ENCODE data around the gene TNFRSF12A.

Gene TNFRSF12A

GRCh38 chr16:3029491-3030221, 9.5 kb downstream of the TNFRSF12A start:
- TF ChIP-seq CTCF (IDR thresholded peaks at IDR 0.05; ENCODE audit: poor library complexity, severe bottlenecking): no peak
- H3K4me1 ChIP-seq (ENCODE audit: insufficient read depth, poor library complexity, severe bottlenecking): peaks cover 3% of the 10 kb centered on the region
- DNase-seq (ENCODE audit: low spot score): no peak

GRCh38 chr16:3030222-3031212, 10.3 kb downstream of the TNFRSF12A start:
- TF ChIP-seq CTCF (IDR thresholded peaks at IDR 0.05; ENCODE audit: poor library complexity, severe bottlenecking): no peak
- H3K9me3 ChIP-seq (ENCODE audit: severe bottlenecking): no peaks in the 10 kb centered on the region
- ATAC-seq (ENCODE audit: low read depth): no peak

More at GRCh38 chr16:3029491-3030221, 9.5 kb downstream of the TNFRSF12A start:
- Histone ChIP-seq H3K4me3 (ENCODE audit: severe bottlenecking) (no peak overlapping the region), H3K27ac (ENCODE audit: poor library complexity, severe bottlenecking) (no peak overlapping the region), H3K36me3 (ENCODE audit: low read depth) (peaks cover 17% of the 10 kb centered on the region), H3K9me3 (ENCODE audit: severe bottlenecking) (no peaks in the 10 kb centered on the region), H3K27me3 (ENCODE audit: insufficient read depth, poor library complexity, severe bottlenecking) (peaks cover 28% of the 10 kb centered on the region)
- ATAC-seq (ENCODE audit: low read depth): no peak

GRCh38 chr16:3032624-3033023, 12.5 kb downstream of the TNFRSF12A start:
- Histone ChIP-seq H3K4me1 (ENCODE audit: insufficient read depth, poor library complexity, severe bottlenecking) (peaks cover 3% of the 10 kb centered on the region), H3K27ac (ENCODE audit: poor library complexity, severe bottlenecking) (no peak overlapping the region), H3K36me3 (ENCODE audit: low read depth) (no peaks in the 10 kb centered on the region), H3K27me3 (ENCODE audit: insufficient read depth, poor library complexity, severe bottlenecking) (peaks cover 49% of the 10 kb centered on the region), H3K4me3 (ENCODE audit: severe bottlenecking) (no peak overlapping the region), H3K9me3 (ENCODE audit: severe bottlenecking) (no peaks in the 10 kb centered on the region)
- TF ChIP-seq CTCF (IDR thresholded peaks at IDR 0.05; ENCODE audit: poor library complexity, severe bottlenecking): no peak
- no peak for DNase-seq (ENCODE audit: low spot score)
- no peak for ATAC-seq (ENCODE audit: low read depth)

More at GRCh38 chr16:3030222-3031212, 10.3 kb downstream of the TNFRSF12A start:
- Histone ChIP-seq H3K27me3 (ENCODE audit: insufficient read depth, poor library complexity, severe bottlenecking) (peaks cover 29% of the 10 kb centered on the region), H3K27ac (ENCODE audit: poor library complexity, severe bottlenecking) (no peak overlapping the region), H3K36me3 (ENCODE audit: low read depth) (peaks cover 17% of the 10 kb centered on the region), H3K4me3 (ENCODE audit: severe bottlenecking) (no peak overlapping the region), H3K4me1 (ENCODE audit: insufficient read depth, poor library complexity, severe bottlenecking) (peaks cover 3% of the 10 kb centered on the region)
- DNase-seq (ENCODE audit: low spot score): no peak

GRCh38 chr16:3035289-3035971, 15.3 kb downstream of the TNFRSF12A start:
- no peak overlapping the region for H3K4me3 ChIP-seq (ENCODE audit: severe bottlenecking)
- H3K4me1 ChIP-seq (ENCODE audit: insufficient read depth, poor library complexity, severe bottlenecking): no peaks in the 10 kb centered on the region
- H3K27ac ChIP-seq (ENCODE audit: poor library complexity, severe bottlenecking): no peak overlapping the region
- DNase-seq (ENCODE audit: low spot score): no peak
- no peaks in the 10 kb centered on the region for H3K9me3 ChIP-seq (ENCODE audit: severe bottlenecking)
- H3K36me3 ChIP-seq (ENCODE audit: low read depth): no peaks in the 10 kb centered on the region
- peaks cover 34% of the 10 kb centered on the region for H3K27me3 ChIP-seq (ENCODE audit: insufficient read depth, poor library complexity, severe bottlenecking)
- no peak for ATAC-seq (ENCODE audit: low read depth)
- TF ChIP-seq CTCF (IDR thresholded peaks at IDR 0.05; ENCODE audit: poor library complexity, severe bottlenecking): no peak

Data from RWPE2 (cell line).